Astrocyte of the spinal cord (primary cell): ENCODE results near the gene NOL12.

ENCODE experiments used
- DNase-seq: peaks from one replicate; pipeline ENCODE4 v3.0.0; 2011; ENCODE audit warnings: low read depth, low spot score
- H3K4me3 ChIP-seq: 2 replicates; pipeline ENCODE4 v1.5.1; 2011; ENCODE audit warnings: low read depth, mild to moderate bottlenecking, low read length, moderate library complexity
- CTCF ChIP-seq: IDR thresholded peaks from 2 replicates; pipeline ENCODE4 v1.5.1; 2012; ENCODE audit warnings: low read depth, mild to moderate bottlenecking, low read length, inconsistent platforms
- in situ Hi-C: cut with HindIII; loops from 2 replicates; pipeline ENCODE4 v1.10.0; 2017; ENCODE audit warnings: low sequenced_read_pairs

The NOL12 gene

GRCh38 chr22:37739611-37740049 is 53.5 kb downstream of the NOL12 start:
- TF ChIP-seq CTCF, result no peak
- no peak for DNase-seq
- H3K4me3 ChIP-seq, result no peak overlapping the region
- in situ Hi-C loops, result no loop called here

- no peak overlapping the region for H3K4me3 ChIP-seq
- no peak for DNase-seq
- TF ChIP-seq CTCF, result no peak
Observed at GRCh38 chr22:37740455-37741311, 54.5 kb downstream of the NOL12 start.

GRCh38 chr22:37741312-37741795 is 55.2 kb downstream of the NOL12 start:
- TF ChIP-seq CTCF, result no peak
- in situ Hi-C loops, result no loop called here
- no peak overlapping the region for H3K4me3 ChIP-seq
- DNase-seq, result peak; percentile 97

More at GRCh38 chr22:37740455-37741311, 54.5 kb downstream of the NOL12 start:
- in situ Hi-C loops, result no loop called here

GRCh38 chr22:37742376-37743171 is 56.4 kb downstream of the NOL12 start:
- H3K4me3 ChIP-seq, result no peak overlapping the region
- no peak for TF ChIP-seq CTCF
- in situ Hi-C loops, result no loop called here
- peak; percentile 89 for DNase-seq
